OCI-LY7 (cell line): ENCODE measurements around the gene NSUN7.

ENCODE experiments used
- EZH2phosphoT487 ChIP-seq: fragments of 200-600 bp; sonication (generic); IDR thresholded peaks from 2 replicates; pipeline ENCODE4 v1.6.1; 2018; ENCODE audit warnings: low read depth, borderline replicate concordance, mild to moderate bottlenecking, mixed run types, antibody characterized with exemption, low read length, moderate library complexity, mixed read lengths
- TF ChIP-seq, protein P1 (sequence below): fragments of 200-600 bp; sonication (generic); conservative IDR thresholded peaks from 2 replicates; pipeline ENCODE4 v1.5.1; 2014; ENCODE audit warnings: mild to moderate bottlenecking, antibody characterized with exemption, low read length, moderate library complexity, mixed read lengths

- TF ChIP-seq, protein P1, sequence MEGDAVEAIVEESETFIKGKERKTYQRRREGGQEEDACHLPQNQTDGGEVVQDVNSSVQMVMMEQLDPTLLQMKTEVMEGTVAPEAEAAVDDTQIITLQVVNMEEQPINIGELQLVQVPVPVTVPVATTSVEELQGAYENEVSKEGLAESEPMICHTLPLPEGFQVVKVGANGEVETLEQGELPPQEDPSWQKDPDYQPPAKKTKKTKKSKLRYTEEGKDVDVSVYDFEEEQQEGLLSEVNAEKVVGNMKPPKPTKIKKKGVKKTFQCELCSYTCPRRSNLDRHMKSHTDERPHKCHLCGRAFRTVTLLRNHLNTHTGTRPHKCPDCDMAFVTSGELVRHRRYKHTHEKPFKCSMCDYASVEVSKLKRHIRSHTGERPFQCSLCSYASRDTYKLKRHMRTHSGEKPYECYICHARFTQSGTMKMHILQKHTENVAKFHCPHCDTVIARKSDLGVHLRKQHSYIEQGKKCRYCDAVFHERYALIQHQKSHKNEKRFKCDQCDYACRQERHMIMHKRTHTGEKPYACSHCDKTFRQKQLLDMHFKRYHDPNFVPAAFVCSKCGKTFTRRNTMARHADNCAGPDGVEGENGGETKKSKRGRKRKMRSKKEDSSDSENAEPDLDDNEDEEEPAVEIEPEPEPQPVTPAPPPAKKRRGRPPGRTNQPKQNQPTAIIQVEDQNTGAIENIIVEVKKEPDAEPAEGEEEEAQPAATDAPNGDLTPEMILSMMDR: no peak
- TF ChIP-seq EZH2phosphoT487: no peak
Measured at GRCh38 chr4:40730091-40730679, 19.6 kb upstream of the NSUN7 start.
